OCI-LY3 (cell line): Measurements from ENCODE around the gene S100A9.

Source experiments
- H2AFZ ChIP-seq: fragments of 200-600, 300-600 bp; shearing (Covaris generic); 2 replicates; pipeline ENCODE4 v1.6.0; 2014; ENCODE audit warnings: antibody characterized with exemption, low read depth, low read length
- H3K27ac ChIP-seq: fragments of 200-600, 300-600 bp; sonication (generic); 2 replicates; pipeline ENCODE4 v1.5.1; 2014; ENCODE audit warnings: mild to moderate bottlenecking, low read length, moderate library complexity, mixed read lengths
- H3K27me3 ChIP-seq: fragments of 200-600, 300-600 bp; sonication (generic); 2 replicates; pipeline ENCODE4 v1.6.1; 2014; ENCODE audit warnings: low read depth, low read length, mixed read lengths
- H3K36me3 ChIP-seq: fragments of 200-600, 300-600 bp; sonication (generic); replicated peaks from 2 replicates; pipeline ENCODE3; 2014; ENCODE audit warnings: low read depth, low read length, mixed read lengths
- H3K4me1 ChIP-seq: fragments of 300-600, 200-600 bp; sonication (generic); 2 replicates; pipeline ENCODE4 v1.6.1; 2014; ENCODE audit warnings: low read length, mixed read lengths
- H3K4me2 ChIP-seq: fragments of 200-600, 300-600 bp; sonication (generic); 2 replicates; pipeline ENCODE4 v1.6.1; 2014; ENCODE audit warnings: low read length, mixed read lengths
- H3K4me3 ChIP-seq: fragments of 300-600, 200-600 bp; sonication (generic); 2 replicates; pipeline ENCODE4 v1.5.1; 2014; ENCODE audit warnings: antibody characterized with exemption, mild to moderate bottlenecking, low read length, moderate library complexity
- H3K79me2 ChIP-seq: fragments of 300-600, 200-600 bp; shearing (Covaris generic); 2 replicates; pipeline ENCODE4 v1.6.1; 2014; ENCODE audit warnings: mild to moderate bottlenecking, low read length, mixed read lengths
- H3K9ac ChIP-seq: fragments of 300-600, 200-600 bp; shearing (Covaris generic); 2 replicates; pipeline ENCODE4 v1.6.0; 2014; ENCODE audit warnings: mild to moderate bottlenecking, low read length, moderate library complexity
- H3K9me3 ChIP-seq: fragments of 200-600, 300-600 bp; shearing (Covaris generic); 2 replicates; pipeline ENCODE4 v1.6.1; 2014; ENCODE audit warnings: low read length, mixed read lengths; ENCODE audit not compliant: insufficient read depth
- H4K20me1 ChIP-seq: fragments of 200-600, 300-600 bp; sonication (generic); 2 replicates; pipeline ENCODE4 v1.6.1; 2016; ENCODE audit warnings: low read length, mixed read lengths; ENCODE audit not compliant: insufficient read depth
- EZH2phosphoT487 ChIP-seq: fragments of 200-600 bp; shearing (Covaris generic); IDR thresholded peaks from 2 replicates; pipeline ENCODE4 v1.6.1; 2018; ENCODE audit warnings: antibody characterized with exemption, mixed run types, low read depth
- TF ChIP-seq, protein P1 (sequence below): fragments of 200-600, 300-600 bp; sonication (generic); IDR thresholded peaks from 2 replicates; pipeline ENCODE4 v1.5.1; 2014; ENCODE audit warnings: antibody characterized with exemption, low read length, low read depth

The S100A9 gene

DNA sequence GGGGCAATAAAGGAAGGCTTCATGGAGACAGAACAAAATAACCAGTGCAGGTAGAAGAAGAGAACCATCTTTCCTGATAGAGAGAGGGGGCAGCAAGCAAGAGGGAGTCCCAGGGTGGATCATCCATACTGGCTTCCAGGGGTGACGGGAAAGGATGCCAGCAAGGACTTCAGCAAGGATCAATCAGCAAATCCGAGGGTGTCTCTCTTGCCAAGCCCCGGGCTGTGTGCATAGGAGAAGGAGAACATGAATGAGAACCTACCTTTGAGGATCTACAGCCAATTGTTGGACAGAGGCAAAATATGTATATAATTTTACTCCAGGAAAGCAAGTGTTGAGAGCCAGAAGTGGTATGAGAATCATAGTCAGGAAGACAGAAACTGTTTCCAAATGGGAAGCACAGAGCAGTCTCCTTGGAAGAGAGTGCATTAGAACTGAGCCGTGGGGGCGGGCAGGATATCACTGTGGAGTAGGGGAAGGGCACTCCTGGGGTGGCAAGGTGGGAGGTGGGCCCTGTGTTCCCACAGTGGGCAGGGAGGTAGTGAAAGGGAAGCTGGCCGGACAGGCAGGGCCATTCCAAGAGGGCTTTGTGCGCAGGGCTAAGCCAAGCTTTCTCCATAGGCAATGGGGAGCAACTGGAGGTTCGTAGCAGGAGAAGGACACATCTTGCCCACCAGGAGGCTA lies 1.1 kb upstream of the S100A9 start:
- TF ChIP-seq EZH2phosphoT487: no peak
- TF ChIP-seq, protein P1, sequence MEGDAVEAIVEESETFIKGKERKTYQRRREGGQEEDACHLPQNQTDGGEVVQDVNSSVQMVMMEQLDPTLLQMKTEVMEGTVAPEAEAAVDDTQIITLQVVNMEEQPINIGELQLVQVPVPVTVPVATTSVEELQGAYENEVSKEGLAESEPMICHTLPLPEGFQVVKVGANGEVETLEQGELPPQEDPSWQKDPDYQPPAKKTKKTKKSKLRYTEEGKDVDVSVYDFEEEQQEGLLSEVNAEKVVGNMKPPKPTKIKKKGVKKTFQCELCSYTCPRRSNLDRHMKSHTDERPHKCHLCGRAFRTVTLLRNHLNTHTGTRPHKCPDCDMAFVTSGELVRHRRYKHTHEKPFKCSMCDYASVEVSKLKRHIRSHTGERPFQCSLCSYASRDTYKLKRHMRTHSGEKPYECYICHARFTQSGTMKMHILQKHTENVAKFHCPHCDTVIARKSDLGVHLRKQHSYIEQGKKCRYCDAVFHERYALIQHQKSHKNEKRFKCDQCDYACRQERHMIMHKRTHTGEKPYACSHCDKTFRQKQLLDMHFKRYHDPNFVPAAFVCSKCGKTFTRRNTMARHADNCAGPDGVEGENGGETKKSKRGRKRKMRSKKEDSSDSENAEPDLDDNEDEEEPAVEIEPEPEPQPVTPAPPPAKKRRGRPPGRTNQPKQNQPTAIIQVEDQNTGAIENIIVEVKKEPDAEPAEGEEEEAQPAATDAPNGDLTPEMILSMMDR: no peak
- Histone ChIP-seq H3K4me3 (no peak overlapping the region), H3K36me3 (no peaks in the 10 kb centered on the region), H3K27me3 (peaks cover 21% of the 10 kb centered on the region), H3K27ac (no peak overlapping the region), H3K9me3 (no peaks in the 10 kb centered on the region), H3K79me2 (no peaks in the 10 kb centered on the region), H3K4me2 (no peak overlapping the region), H4K20me1 (no peaks in the 10 kb centered on the region; the same call in 1 of the 2 replicates), H2AFZ (no peak overlapping the region), H3K9ac (no peak overlapping the region), H3K4me1 (peaks cover 28% of the 10 kb centered on the region)

DNA sequence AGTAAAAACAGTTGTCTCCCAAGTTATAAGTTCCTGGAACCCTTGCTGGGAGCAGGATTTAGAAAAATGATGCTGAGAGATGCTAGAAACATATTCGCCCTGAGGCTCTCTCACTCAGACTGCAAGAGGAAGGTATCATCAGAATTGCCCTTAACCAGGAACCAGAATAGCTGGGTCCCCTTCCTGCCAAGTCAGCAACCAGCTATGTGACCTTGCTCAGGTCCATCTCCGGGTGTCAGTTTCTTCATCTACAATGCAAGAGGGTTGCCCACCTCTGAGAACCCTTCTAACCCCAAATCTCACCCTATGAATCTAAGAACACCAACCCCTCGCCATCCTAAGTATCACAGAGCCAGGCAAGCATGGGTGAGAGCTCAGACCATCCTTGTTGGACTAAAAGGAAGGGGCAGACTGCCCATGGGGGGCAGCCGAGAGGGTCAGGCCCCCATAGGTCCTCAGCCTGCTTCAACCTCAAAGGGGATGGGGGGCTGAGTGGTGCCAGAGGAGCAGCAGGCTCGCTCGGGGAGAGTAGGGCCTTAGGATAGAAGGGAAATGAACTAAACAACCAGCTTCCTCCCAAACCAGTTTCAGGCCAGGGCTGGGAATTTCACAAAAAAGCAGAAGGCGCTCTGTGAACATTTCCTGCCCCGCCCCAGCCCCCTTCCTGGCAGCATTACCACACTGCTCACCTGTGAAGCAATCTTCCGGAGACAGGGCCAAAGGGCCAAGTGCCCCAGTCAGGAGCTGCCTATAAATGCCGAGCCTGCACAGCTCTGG lies 390 bp upstream of the S100A9 start:
- H3K36me3 ChIP-seq: no peaks in the 10 kb centered on the region
- no peaks in the 10 kb centered on the region; the same call in 1 of the 2 replicates for H4K20me1 ChIP-seq
- peaks cover 21% of the 10 kb centered on the region for H3K27me3 ChIP-seq
- TF ChIP-seq, protein P1: no peak
- no peak for TF ChIP-seq EZH2phosphoT487
- no peak overlapping the region for H3K4me2 ChIP-seq
- H3K79me2 ChIP-seq: no peaks in the 10 kb centered on the region
- peaks cover 28% of the 10 kb centered on the region for H3K4me1 ChIP-seq
- H3K9ac ChIP-seq: no peak overlapping the region
- no peak overlapping the region for H3K4me3 ChIP-seq
- no peaks in the 10 kb centered on the region for H3K9me3 ChIP-seq
- H3K27ac ChIP-seq: no peak overlapping the region
- no peak overlapping the region for H2AFZ ChIP-seq

DNA sequence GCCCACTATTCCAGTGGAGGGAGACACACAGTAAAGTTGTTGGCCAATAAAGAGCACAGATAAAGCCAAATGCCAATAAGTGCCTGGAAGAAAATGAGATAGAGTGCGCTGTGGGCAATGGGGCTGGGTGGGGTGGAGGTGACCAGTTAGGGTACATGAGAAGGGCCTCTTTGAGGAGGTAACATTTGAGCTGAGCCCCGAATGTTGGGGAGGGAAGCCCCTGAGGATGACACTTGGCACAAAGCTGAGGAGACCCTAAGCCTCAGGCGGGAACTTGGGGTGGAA lies 979 bp downstream of the S100A9 start:
- H3K4me2 ChIP-seq: no peak overlapping the region
- no peak for TF ChIP-seq EZH2phosphoT487
- TF ChIP-seq, protein P1: no peak
- peaks cover 23% of the 10 kb centered on the region for H3K4me1 ChIP-seq
- H4K20me1 ChIP-seq: no peaks in the 10 kb centered on the region
- H3K36me3 ChIP-seq: no peaks in the 10 kb centered on the region
- no peaks in the 10 kb centered on the region for H3K9me3 ChIP-seq
- no peak overlapping the region for H3K27ac ChIP-seq
- no peak overlapping the region for H3K4me3 ChIP-seq
- H2AFZ ChIP-seq: no peak overlapping the region
- peaks cover 21% of the 10 kb centered on the region for H3K27me3 ChIP-seq
- no peaks in the 10 kb centered on the region for H3K79me2 ChIP-seq
- no peak overlapping the region for H3K9ac ChIP-seq

DNA sequence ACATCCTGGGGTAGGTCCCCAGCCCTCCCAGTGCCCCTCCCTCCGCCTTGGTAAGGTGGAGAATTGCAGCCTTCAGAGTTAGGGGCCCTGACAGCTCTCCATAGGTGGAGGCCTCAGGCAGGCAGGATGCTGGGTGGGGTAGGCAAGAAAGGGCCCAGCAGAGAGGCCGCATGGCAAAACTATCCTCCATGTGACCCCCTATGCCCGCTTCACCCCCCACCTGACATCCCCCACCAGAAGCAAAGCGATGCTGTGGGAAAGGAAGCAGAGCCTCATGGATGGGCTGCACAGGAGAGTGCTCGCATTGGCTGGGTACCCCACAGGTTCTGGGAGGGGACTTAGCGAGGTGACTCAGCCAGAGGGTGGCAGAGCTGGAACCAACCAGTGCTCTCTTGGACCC lies 1.6 kb downstream of the S100A9 start:
- H3K4me2 ChIP-seq: no peak overlapping the region
- no peak for TF ChIP-seq EZH2phosphoT487
- TF ChIP-seq, protein P1: no peak
- no peak overlapping the region for H3K27ac ChIP-seq
- H2AFZ ChIP-seq: no peak overlapping the region
- H3K27me3 ChIP-seq: peaks cover 22% of the 10 kb centered on the region
- H3K36me3 ChIP-seq: no peaks in the 10 kb centered on the region
- H3K9me3 ChIP-seq: no peaks in the 10 kb centered on the region
- peaks cover 27% of the 10 kb centered on the region for H3K4me1 ChIP-seq
- no peaks in the 10 kb centered on the region for H3K79me2 ChIP-seq
- no peak overlapping the region for H3K4me3 ChIP-seq
- no peak overlapping the region for H3K9ac ChIP-seq
- no peaks in the 10 kb centered on the region for H4K20me1 ChIP-seq
